Skin of body (tissue), 2 donors: ENCODE data around the gene KLHL18. TPM values are rescaled to one million over a fixed set of nuclear protein-coding genes. Genes with fewer than 3 reads are reported as not detected.
"Not testable (repeated sequence)": the region's sequence is repeated elsewhere in the genome, so short reads cannot be mapped to it uniquely, and the experiment has no call there.

ENCODE experiments used
- DNase-seq: peaks from one replicate; lab custom pipeline; 2025; lab: John Stamatoyannopoulos, UW
- total RNA-seq: library from RNA; depleted of rRNA; stranded (reverse); fragments of >200 nt; gene quantifications from one replicate; pipeline ENCODE4 v1.2.3, GENCODE V29; 2014

The KLHL18 gene
- total RNA-seq, 1 donor from 2014 or later = 14.0 TPM

- DNase-seq = no peak
These were observed 30.8 kb downstream of the KLHL18 start for GRCh38 chr3:47313341-47314055.

GRCh38 chr3:47314056-47314764 is 31.5 kb downstream of the KLHL18 start:
- DNase-seq = no peak

GRCh38 chr3:47315069-47315647 is 32.4 kb downstream of the KLHL18 start:
- peak; percentile 29 for DNase-seq

- DNase-seq = not testable (repeated sequence)
These were observed 33.4 kb downstream of the KLHL18 start for GRCh38 chr3:47316151-47316550.

- DNase-seq = no peak
These were observed 36.2 kb downstream of the KLHL18 start for GRCh38 chr3:47318916-47319315.

GRCh38 chr3:47319956-47320355 is 37.2 kb downstream of the KLHL18 start:
- DNase-seq = no peak

GRCh38 chr3:47323431-47324277 is 40.9 kb downstream of the KLHL18 start:
- no peak for DNase-seq

GRCh38 chr3:47324278-47324865 is 41.6 kb downstream of the KLHL18 start:
- DNase-seq = peak; percentile 79

GRCh38 chr3:47333907-47334306 is 51.2 kb downstream of the KLHL18 start:
- no peak for DNase-seq

- DNase-seq = no peak
These were observed 54.9 kb downstream of the KLHL18 start for GRCh38 chr3:47337656-47338055.

- no peak for DNase-seq
These were observed 57.2 kb downstream of the KLHL18 start for GRCh38 chr3:47339951-47340350.

- no peak for DNase-seq
These were observed 58.1 kb downstream of the KLHL18 start for GRCh38 chr3:47340866-47341265.

- no peak for DNase-seq
These were observed 59.4 kb downstream of the KLHL18 start for GRCh38 chr3:47342151-47342550.

GRCh38 chr3:47342812-47343211 is 60.1 kb downstream of the KLHL18 start:
- DNase-seq = no peak

- no peak for DNase-seq
These were observed 60.8 kb downstream of the KLHL18 start for GRCh38 chr3:47343471-47343971.

GRCh38 chr3:47344971-47345370 is 62.2 kb downstream of the KLHL18 start:
- no peak for DNase-seq

GRCh38 chr3:47347217-47347801 is 64.6 kb downstream of the KLHL18 start:
- DNase-seq = no peak

- no peak for DNase-seq
These were observed 65.8 kb downstream of the KLHL18 start for GRCh38 chr3:47348411-47349154.

- no peak for DNase-seq
These were observed 72.3 kb downstream of the KLHL18 start for GRCh38 chr3:47355010-47355409.

GRCh38 chr3:47356201-47356600 is 73.5 kb downstream of the KLHL18 start:
- no peak for DNase-seq
